Neural cell (in vitro differentiated cells): ENCODE data around the gene C3. TPM values are rescaled to one million over a fixed set of nuclear protein-coding genes. Genes with fewer than 3 reads are reported as not detected.

Experiments used
- H2AFZ ChIP-seq: fragments of 200-600, 300-800 bp; sonication (generic), shearing (Covaris generic); 2 replicates; pipeline ENCODE4 v1.6.0; 2014; ENCODE audit warnings: low read depth, mild to moderate bottlenecking, antibody characterized with exemption, low read length, moderate library complexity
- H3F3A ChIP-seq: fragments of 200-600 bp; shearing (Covaris generic); 2 replicates; pipeline ENCODE4 v1.6.1; 2016; ENCODE audit warnings: mild to moderate bottlenecking, moderate library complexity, mixed read lengths, antibody characterized with exemption, low read length; ENCODE audit not compliant: insufficient read depth, poor library complexity, severe bottlenecking
- H3K27ac ChIP-seq: fragments of 200-600, 300-800 bp; sonication (generic), shearing (Covaris generic); 2 replicates; pipeline ENCODE4 v1.5.1; 2014; ENCODE audit warnings: mild to moderate bottlenecking, low read length, moderate library complexity
- H3K27me3 ChIP-seq: fragments of 300-800, 200-600 bp; sonication (generic), shearing (Covaris generic); 2 replicates; pipeline ENCODE4 v1.6.0; 2014; ENCODE audit warnings: mild to moderate bottlenecking, low read depth, low read length, moderate library complexity; ENCODE audit not compliant: insufficient read depth
- H3K36me3 ChIP-seq: fragments of 300-800, 200-600 bp; sonication (generic), shearing (Covaris generic); 2 replicates; pipeline ENCODE4 v1.5.1; 2014; ENCODE audit warnings: mild to moderate bottlenecking, antibody characterized with exemption, low read length, moderate library complexity; ENCODE audit not compliant: insufficient read depth
- H3K4me2 ChIP-seq: fragments of 300-800, 200-600 bp; sonication (generic), shearing (Covaris generic); 2 replicates; pipeline ENCODE4 v1.6.0; 2014; ENCODE audit warnings: mild to moderate bottlenecking, low read length
- H3K4me3 ChIP-seq: fragments of 300-800, 200-600 bp; sonication (generic), shearing (Covaris generic); 2 replicates; pipeline ENCODE4 v1.5.1; 2014; ENCODE audit warnings: mild to moderate bottlenecking, low read length, moderate library complexity
- H3K79me2 ChIP-seq: fragments of 200-600 bp; shearing (Covaris generic); replicated peaks from 2 replicates; pipeline ENCODE4 v1.6.0; 2014; ENCODE audit warnings: mild to moderate bottlenecking, low read length, moderate library complexity; ENCODE audit not compliant: insufficient read depth
- H3K9ac ChIP-seq: fragments of 300-800, 200-600 bp; sonication (generic), shearing (Covaris generic); 2 replicates; pipeline ENCODE4 v1.6.1; 2016; ENCODE audit warnings: mild to moderate bottlenecking, low read length, mixed read lengths
- H3K9me2 ChIP-seq: fragments of 200-600 bp; shearing (Covaris generic); 2 replicates; pipeline ENCODE4 v1.6.1; 2016; ENCODE audit warnings: mild to moderate bottlenecking, low read length, mixed read lengths; ENCODE audit not compliant: insufficient read depth
- H3K9me3 ChIP-seq: fragments of 200-600, 300-800 bp; sonication (generic), shearing (Covaris generic); 2 replicates; pipeline ENCODE4 v1.6.1; 2016; ENCODE audit warnings: mild to moderate bottlenecking, mixed run types, low read length, moderate library complexity, mixed read lengths
- H4K20me1 ChIP-seq: fragments of 200-600 bp; shearing (Covaris generic); 2 replicates; pipeline ENCODE4 v1.6.1; 2016; ENCODE audit warnings: mild to moderate bottlenecking, mixed run types; ENCODE audit not compliant: insufficient read depth
- EP300 ChIP-seq: fragments of 450-650 bp; conservative IDR thresholded peaks from 2 replicates; pipeline ENCODE4 v1.6.1; 2014; ENCODE audit warnings: antibody characterized with exemption, mild to moderate bottlenecking, moderate library complexity; ENCODE audit not compliant: poor library complexity, severe bottlenecking
- EZH2 ChIP-seq: fragments of 200-600, 300-800 bp; shearing (Covaris generic), sonication (generic); IDR thresholded peaks from 2 replicates; pipeline ENCODE4 v1.6.1; 2014; ENCODE audit warnings: antibody characterized with exemption, low read length, borderline replicate concordance, mild to moderate bottlenecking; ENCODE audit not compliant: insufficient read depth, poor library complexity, severe bottlenecking
- MXI1 ChIP-seq: fragments of 450-650 bp; conservative IDR thresholded peaks from 2 replicates; pipeline ENCODE4 v1.6.1; 2014; ENCODE audit warnings: antibody characterized with exemption, mild to moderate bottlenecking; ENCODE audit not compliant: poor library complexity, severe bottlenecking
- POLR2AphosphoS5 ChIP-seq: IDR thresholded peaks from 2 replicates; pipeline ENCODE4 v1.6.1; 2012
- RAD21 ChIP-seq: fragments of 450-650 bp; conservative IDR thresholded peaks from 2 replicates; pipeline ENCODE4 v1.6.1; 2014; ENCODE audit warnings: antibody characterized with exemption, mild to moderate bottlenecking, moderate library complexity
- SMC3 ChIP-seq: fragments of 450-650 bp; conservative IDR thresholded peaks from 2 replicates; pipeline ENCODE4 v1.6.1; 2014; ENCODE audit warnings: antibody characterized with exemption, mild to moderate bottlenecking, moderate library complexity; ENCODE audit not compliant: poor library complexity
- TAF1 ChIP-seq: IDR thresholded peaks from 2 replicates; pipeline ENCODE4 v1.6.1; 2012; ENCODE audit warnings: low read depth
- polyA plus RNA-seq: library from polyadenylated mRNA; depleted of rRNA; stranded (reverse); fragments of >200 nt; gene quantifications from 2 replicates; pipeline ENCODE4 v1.2.3, GENCODE V29; 2014
- TF ChIP-seq, protein P1 (sequence below): IDR thresholded peaks from 2 replicates; pipeline ENCODE4 v1.6.1; 2012; ENCODE audit warnings: borderline replicate concordance
- TF ChIP-seq, protein P2 (sequence below): fragments of 450-650 bp; IDR thresholded peaks from 2 replicates; pipeline ENCODE4 v1.5.1; 2014; ENCODE audit warnings: antibody characterized with exemption, mild to moderate bottlenecking, moderate library complexity; ENCODE audit not compliant: poor library complexity, severe bottlenecking

The C3 gene
- polyA plus RNA-seq, 1 donor from 2014 or later: not detected

DNA sequence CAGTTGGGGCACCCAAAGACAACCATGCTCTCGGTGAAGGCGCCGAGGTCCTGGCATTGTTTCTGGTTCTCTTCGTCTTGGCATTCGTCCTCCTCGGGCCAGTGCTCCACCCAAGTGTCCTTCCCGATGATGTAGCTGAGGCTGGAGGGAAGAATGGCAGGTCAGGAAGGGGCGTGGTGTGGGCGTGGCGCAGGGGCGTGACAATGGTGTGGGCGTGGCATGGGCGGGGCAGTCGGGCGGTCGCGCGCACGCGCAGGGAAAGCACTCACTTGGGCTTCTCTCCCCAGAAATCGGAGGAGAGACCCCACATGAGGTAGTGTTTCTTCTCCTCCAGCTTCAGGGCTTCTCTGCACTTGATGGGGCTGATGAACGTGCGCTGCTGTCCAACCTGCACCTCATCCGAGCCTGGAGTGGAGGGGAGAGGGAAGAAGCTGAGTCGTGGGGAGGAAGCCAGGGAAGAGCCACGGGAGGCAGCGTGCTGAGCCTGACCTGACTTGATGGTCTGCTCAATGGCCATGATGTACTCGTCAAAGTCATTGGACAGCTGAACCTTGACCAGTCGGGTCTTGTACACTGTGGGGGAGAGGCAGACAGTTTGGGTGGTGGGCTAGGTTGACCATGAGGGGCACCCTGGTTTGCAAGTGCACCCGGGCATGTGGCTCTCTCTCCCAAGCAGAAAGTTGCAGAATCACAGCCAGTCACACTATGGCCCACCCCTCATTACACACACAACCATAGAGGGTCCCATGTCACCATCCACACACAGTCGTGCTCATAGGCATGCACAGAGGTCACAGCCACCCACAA lies 42.4 kb downstream of the C3 start:
- Histone ChIP-seq H2AFZ (no peak overlapping the region), H3K9me2 (no peaks in the 10 kb centered on the region)

DNA sequence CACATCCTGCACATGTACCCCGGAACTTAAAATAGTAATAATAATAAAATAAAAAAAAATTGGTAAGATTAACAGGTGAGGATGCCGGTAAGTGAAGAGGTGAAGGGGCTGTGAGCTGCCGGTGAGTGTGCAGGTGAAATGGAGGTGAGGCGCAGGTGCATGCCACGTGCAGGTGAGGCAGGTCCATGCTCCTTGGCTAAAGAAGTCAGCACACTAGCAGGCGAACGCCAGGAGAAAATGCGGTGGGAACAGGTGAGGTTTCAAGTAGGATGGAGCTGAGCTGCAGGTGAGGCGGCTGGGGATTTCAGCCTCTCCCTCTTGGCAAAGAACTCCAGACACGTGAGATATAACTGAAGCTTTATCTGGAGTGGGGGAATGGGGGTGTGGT lies 43.0 kb downstream of the C3 start:
- Histone ChIP-seq H3F3A (no peaks in the 10 kb centered on the region), H3K4me2 (no peak overlapping the region), H3K79me2 (no peaks in the 10 kb centered on the region), H3K9me2 (no peaks in the 10 kb centered on the region), H3K27ac (no peak overlapping the region), H2AFZ (no peak overlapping the region), H3K36me3 (no peaks in the 10 kb centered on the region), H3K9me3 (no peaks in the 10 kb centered on the region), H4K20me1 (no peaks in the 10 kb centered on the region), H3K4me3 (no peak overlapping the region), H3K27me3 (no peaks in the 10 kb centered on the region), H3K9ac (no peak overlapping the region)
- TF ChIP-seq EZH2 (no peak), EP300 (no peak), SMC3 (no peak), RAD21 (no peak), TAF1 (no peak), MXI1 (no peak), POLR2AphosphoS5 (no peak)
- TF ChIP-seq, protein P1, sequence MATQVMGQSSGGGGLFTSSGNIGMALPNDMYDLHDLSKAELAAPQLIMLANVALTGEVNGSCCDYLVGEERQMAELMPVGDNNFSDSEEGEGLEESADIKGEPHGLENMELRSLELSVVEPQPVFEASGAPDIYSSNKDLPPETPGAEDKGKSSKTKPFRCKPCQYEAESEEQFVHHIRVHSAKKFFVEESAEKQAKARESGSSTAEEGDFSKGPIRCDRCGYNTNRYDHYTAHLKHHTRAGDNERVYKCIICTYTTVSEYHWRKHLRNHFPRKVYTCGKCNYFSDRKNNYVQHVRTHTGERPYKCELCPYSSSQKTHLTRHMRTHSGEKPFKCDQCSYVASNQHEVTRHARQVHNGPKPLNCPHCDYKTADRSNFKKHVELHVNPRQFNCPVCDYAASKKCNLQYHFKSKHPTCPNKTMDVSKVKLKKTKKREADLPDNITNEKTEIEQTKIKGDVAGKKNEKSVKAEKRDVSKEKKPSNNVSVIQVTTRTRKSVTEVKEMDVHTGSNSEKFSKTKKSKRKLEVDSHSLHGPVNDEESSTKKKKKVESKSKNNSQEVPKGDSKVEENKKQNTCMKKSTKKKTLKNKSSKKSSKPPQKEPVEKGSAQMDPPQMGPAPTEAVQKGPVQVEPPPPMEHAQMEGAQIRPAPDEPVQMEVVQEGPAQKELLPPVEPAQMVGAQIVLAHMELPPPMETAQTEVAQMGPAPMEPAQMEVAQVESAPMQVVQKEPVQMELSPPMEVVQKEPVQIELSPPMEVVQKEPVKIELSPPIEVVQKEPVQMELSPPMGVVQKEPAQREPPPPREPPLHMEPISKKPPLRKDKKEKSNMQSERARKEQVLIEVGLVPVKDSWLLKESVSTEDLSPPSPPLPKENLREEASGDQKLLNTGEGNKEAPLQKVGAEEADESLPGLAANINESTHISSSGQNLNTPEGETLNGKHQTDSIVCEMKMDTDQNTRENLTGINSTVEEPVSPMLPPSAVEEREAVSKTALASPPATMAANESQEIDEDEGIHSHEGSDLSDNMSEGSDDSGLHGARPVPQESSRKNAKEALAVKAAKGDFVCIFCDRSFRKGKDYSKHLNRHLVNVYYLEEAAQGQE: no peak
- TF ChIP-seq, protein P2, sequence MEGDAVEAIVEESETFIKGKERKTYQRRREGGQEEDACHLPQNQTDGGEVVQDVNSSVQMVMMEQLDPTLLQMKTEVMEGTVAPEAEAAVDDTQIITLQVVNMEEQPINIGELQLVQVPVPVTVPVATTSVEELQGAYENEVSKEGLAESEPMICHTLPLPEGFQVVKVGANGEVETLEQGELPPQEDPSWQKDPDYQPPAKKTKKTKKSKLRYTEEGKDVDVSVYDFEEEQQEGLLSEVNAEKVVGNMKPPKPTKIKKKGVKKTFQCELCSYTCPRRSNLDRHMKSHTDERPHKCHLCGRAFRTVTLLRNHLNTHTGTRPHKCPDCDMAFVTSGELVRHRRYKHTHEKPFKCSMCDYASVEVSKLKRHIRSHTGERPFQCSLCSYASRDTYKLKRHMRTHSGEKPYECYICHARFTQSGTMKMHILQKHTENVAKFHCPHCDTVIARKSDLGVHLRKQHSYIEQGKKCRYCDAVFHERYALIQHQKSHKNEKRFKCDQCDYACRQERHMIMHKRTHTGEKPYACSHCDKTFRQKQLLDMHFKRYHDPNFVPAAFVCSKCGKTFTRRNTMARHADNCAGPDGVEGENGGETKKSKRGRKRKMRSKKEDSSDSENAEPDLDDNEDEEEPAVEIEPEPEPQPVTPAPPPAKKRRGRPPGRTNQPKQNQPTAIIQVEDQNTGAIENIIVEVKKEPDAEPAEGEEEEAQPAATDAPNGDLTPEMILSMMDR: no peak

More for the DNA sequence above, 42.4 kb downstream of the C3 start:
- no peaks in the 10 kb centered on the region for H4K20me1 ChIP-seq
- no peaks in the 10 kb centered on the region for H3K9me3 ChIP-seq
- no peaks in the 10 kb centered on the region for H3K79me2 ChIP-seq
- H3K27me3 ChIP-seq: no peaks in the 10 kb centered on the region
- H3K4me3 ChIP-seq: no peak overlapping the region
- H3K4me2 ChIP-seq: no peak overlapping the region
- H3K27ac ChIP-seq: no peak overlapping the region
- no peaks in the 10 kb centered on the region for H3F3A ChIP-seq
- no peak overlapping the region for H3K9ac ChIP-seq
- TF ChIP-seq RAD21 (no peak), SMC3 (no peak), TAF1 (no peak), EZH2 (no peak), EP300 (no peak)
- TF ChIP-seq, protein P2: no peak
- no peaks in the 10 kb centered on the region for H3K36me3 ChIP-seq
